Measurements from ENCODE around the gene ZMYND8. TPM values are rescaled to one million over a fixed set of nuclear protein-coding genes. Genes with fewer than 3 reads are reported as not detected.

The ZMYND8 gene
- total and polyA plus RNA-seq, 2 of the 4 experiments (the other 2 are of a cell fraction) = 24.0 to 28.2 TPM

- Histone ChIP-seq H3K9me3 (ENCODE audit: control insufficient read depth, insufficient read depth, low read length) (no peaks in the 10 kb centered on the region), H3K4me2 (ENCODE audit: low read depth, low read length) (no peak overlapping the region), H2AFZ (replicated peaks; ENCODE audit: low read length, poor library complexity) (no peak overlapping the region), H2BK120ac (ENCODE audit: low read depth, low read length) (no peak overlapping the region), H3K79me1 (ENCODE audit: low read depth in 1 of 2, low read length in 2 of 2) (peaks cover 48 to 67% of the 10 kb centered on the region in 2 experiments), H3K27ac (ENCODE audit: insufficient read depth, low read length) (no peak overlapping the region), H2BK20ac (ENCODE audit: low read depth, low read length) (no peak overlapping the region), H3K36me3 (ENCODE audit: control insufficient read depth, insufficient read depth, low read length) (peaks cover 21% of the 10 kb centered on the region), H3K56ac (ENCODE audit: extremely low read depth, insufficient read depth, low read length) (no peak overlapping the region), H2BK5ac (ENCODE audit: low read depth, low read length, poor library complexity, severe bottlenecking) (no peak overlapping the region), H3K4ac (ENCODE audit: low read depth, low read length) (no peak overlapping the region), H3K27me3 (ENCODE audit: control insufficient read depth, insufficient read depth, low read length) (no peaks in the 10 kb centered on the region), H4K8ac (ENCODE audit: low read depth in 2 of 2, low read length in 2 of 2) (no peak overlapping the region), H3K4me3 (ENCODE audit: insufficient read depth, low read depth, low read length) (no peak overlapping the region), H3K18ac (ENCODE audit: low read depth, low read length) (no peak overlapping the region), H2AK5ac (ENCODE audit: low read depth, low read length) (no peak overlapping the region), H4K20me1 (ENCODE audit: insufficient read depth, low read length) (no peaks in the 10 kb centered on the region; the same call in 1 of the 2 replicates), H3K4me1 (ENCODE audit: control insufficient read depth, insufficient read depth, low read length) (peaks cover 2% of the 10 kb centered on the region; the same call in 1 of the 2 replicates), H3K23ac (ENCODE audit: low read depth, low read length) (no peak overlapping the region), H4K5ac (ENCODE audit: low read depth, low read length) (no peak overlapping the region; the same call in 1 of the 2 replicates), H3K9me1 (ENCODE audit: insufficient read depth, low read length) (0 out of 2 replicates have a peak, but pooled peaks cover 11% of the 10 kb centered on the region), H3K14ac (replicated peaks; ENCODE audit: low read depth, low read length) (no peak overlapping the region), H2BK15ac (ENCODE audit: low read depth, low read length) (no peak overlapping the region), H3K9ac (ENCODE audit: low read depth, low read length) (no peak overlapping the region), H2AK9ac (replicated peaks; ENCODE audit: low read depth, low read length, poor library complexity) (no peak overlapping the region), H4K91ac (ENCODE audit: insufficient read depth, low read depth, low read length) (no peak overlapping the region)
- WGBS, 2 experiments (ENCODE audit: extremely low coverage in 2 of 2, insufficient read length in 1 of 2) = 60% methylated on average over 2 of the region's 7 CpGs; no CpG with 5 or more reads in 1 of the 2 experiments
- CTCF ChIA-PET = no interaction called here
- POLR2A ChIA-PET (ENCODE audit: unreplicated experiment) = no interaction called here
- TF ChIP-seq CTCF (conservative IDR thresholded peaks at IDR 0.05; ENCODE audit: low read depth, low read length) (no peak), MXI1 (IDR thresholded peaks at IDR 0.05; ENCODE audit: borderline replicate concordance, low read depth, low read length) (no peak), RFX5 (IDR thresholded peaks at IDR 0.05; ENCODE audit: low read depth, low read length) (no peak), SMC3 (IDR thresholded peaks at IDR 0.05; ENCODE audit: low read depth, low read length) (no peak), RCOR1 (IDR thresholded peaks at IDR 0.05; ENCODE audit: insufficient replicate concordance, low read length) (no peak)
- no peak for ATAC-seq (ENCODE audit: low read depth)
- no TSS peak for BruUV-seq (replicated peaks)
- dilution Hi-C loops (cut with HindIII; ENCODE audit: low sequenced_read_pairs, unreplicated experiment) (loop anchor here (25.0 kb wide), 1 partner anchor 120 kb away; no protein-coding TSS in a partner anchor), in situ Hi-C loops (cut with MboI; ENCODE audit: low sequenced_read_pairs) (no loop called here), intact Hi-C loops (cut with micrococcal nuclease) (no loop called here)
- no peak for DNase-seq
Observed at GRCh38 chr20:47266847-47267515, 89.5 kb downstream of the ZMYND8 start.

Data from IMR-90 (cell line).